Activated naive CD4-positive, alpha-beta T cell treated with anti-CD3 and anti-CD28 coated beads for 36 hours (primary cell): ENCODE results near the gene UTS2. TPM values are rescaled to one million over a fixed set of nuclear protein-coding genes. Genes with fewer than 3 reads are reported as not detected.

Source experiments
- CTCF ChIA-PET: fragments of 350-600 bp; sonication (Branson Sonifier 250); formaldehyde crosslinking; loops from one replicate; lab custom pipeline; 2021; ENCODE audit warnings: antibody characterized with exemption; lab: Charles Lee
- DNase-seq: peaks from one replicate; pipeline ENCODE4 v3.0.0-alpha.2; 2020
- H3K27ac Mint-ChIP-seq: one replicate; pipeline ENCODE4 v1.8.0; 2021; ENCODE audit warnings: mild to moderate bottlenecking, mixed read lengths
- H3K27me3 Mint-ChIP-seq: one replicate; pipeline ENCODE4 v1.8.0; 2021; ENCODE audit warnings: low read depth, mixed read lengths
- H3K36me3 Mint-ChIP-seq: one replicate; pipeline ENCODE4 v1.8.0; 2021; ENCODE audit warnings: low read depth, mixed read lengths
- H3K4me1 Mint-ChIP-seq: one replicate; pipeline ENCODE4 v1.8.0; 2021; ENCODE audit warnings: low read depth, mixed read lengths
- H3K4me3 Mint-ChIP-seq: one replicate; pipeline ENCODE4 v1.8.0; 2021; ENCODE audit warnings: mild to moderate bottlenecking, moderate library complexity, mixed read lengths
- H3K9me3 Mint-ChIP-seq: one replicate; pipeline ENCODE4 v1.8.0; 2021; ENCODE audit warnings: mixed read lengths
- intact Hi-C: fragments of 100-400 bp; cut with micrococcal nuclease; formaldehyde crosslinking; loops from one replicate; pipeline ENCODE4 v1.15.1; 2023
- total RNA-seq, 2 experiments: library from RNA; stranded (reverse); gene quantifications; one replicate each; pipeline ENCODE4 v1.2.3, GENCODE V29; 2021

Gene UTS2
- total RNA-seq, 2 experiments from 2014 or later: not detected

- no peaks in the 10 kb centered on the region for H3K4me1 Mint-ChIP-seq
- CTCF ChIA-PET: interaction anchor here (0.6 kb wide), 1 partner anchor 32 kb away, joined by 4 read pairs; no protein-coding TSS in a partner anchor
- H3K36me3 Mint-ChIP-seq: peaks cover 19% of the 10 kb centered on the region
- no peaks in the 10 kb centered on the region for H3K27me3 Mint-ChIP-seq
- H3K4me3 Mint-ChIP-seq: no peak overlapping the region
- no peak for DNase-seq
- intact Hi-C loops: no loop called here
- H3K27ac Mint-ChIP-seq: no peak overlapping the region
- no peaks in the 10 kb centered on the region for H3K9me3 Mint-ChIP-seq
These were observed 21.4 kb downstream of the UTS2 start for GRCh38 chr1:7831458-7831857.

GRCh38 chr1:7827126-7827955 is 25.5 kb downstream of the UTS2 start:
- peaks cover 13% of the 10 kb centered on the region for H3K36me3 Mint-ChIP-seq

GRCh38 chr1:7826363-7826762 is 26.5 kb downstream of the UTS2 start:
- H3K27ac Mint-ChIP-seq: no peak overlapping the region
- H3K4me3 Mint-ChIP-seq: peak overlapping the region; percentile 86
- CTCF ChIA-PET: interaction anchor here (2.1 kb wide), 1 partner anchor 78 kb away, joined by 4 read pairs; no protein-coding TSS in a partner anchor
- H3K4me1 Mint-ChIP-seq: no peaks in the 10 kb centered on the region
- H3K9me3 Mint-ChIP-seq: no peaks in the 10 kb centered on the region
- H3K27me3 Mint-ChIP-seq: no peaks in the 10 kb centered on the region
- peaks cover 19% of the 10 kb centered on the region for H3K36me3 Mint-ChIP-seq
- intact Hi-C loops: no loop called here
- no peak for DNase-seq

More at GRCh38 chr1:7827126-7827955, 25.5 kb downstream of the UTS2 start:
- DNase-seq: peak; percentile 25
- peak overlapping the region; percentile 87 for H3K27ac Mint-ChIP-seq
- no peaks in the 10 kb centered on the region for H3K9me3 Mint-ChIP-seq
- CTCF ChIA-PET: interaction anchor here (2.1 kb wide), 1 partner anchor 77 kb away, joined by 4 read pairs; no protein-coding TSS in a partner anchor
- no peaks in the 10 kb centered on the region for H3K27me3 Mint-ChIP-seq
- H3K4me1 Mint-ChIP-seq: no peaks in the 10 kb centered on the region
- peak overlapping the region; percentile 86 for H3K4me3 Mint-ChIP-seq
- intact Hi-C loops: no loop called here

GRCh38 chr1:7824701-7825100 is 28.2 kb downstream of the UTS2 start:
- CTCF ChIA-PET: interaction anchor here (1.1 kb wide), 1 partner anchor 16 kb away, joined by 4 read pairs; no protein-coding TSS in a partner anchor
- intact Hi-C loops: no loop called here
- DNase-seq: no peak
- Mint-ChIP-seq H3K9me3 (no peaks in the 10 kb centered on the region), H3K27ac (no peak overlapping the region), H3K36me3 (peaks cover 24% of the 10 kb centered on the region), H3K4me3 (no peak overlapping the region), H3K4me1 (no peaks in the 10 kb centered on the region), H3K27me3 (no peaks in the 10 kb centered on the region)

- H3K27ac Mint-ChIP-seq: no peak overlapping the region
- H3K36me3 Mint-ChIP-seq: peaks cover 20% of the 10 kb centered on the region
- H3K4me3 Mint-ChIP-seq: no peak overlapping the region
- H3K27me3 Mint-ChIP-seq: no peaks in the 10 kb centered on the region
- intact Hi-C loops: no loop called here
- CTCF ChIA-PET: interaction anchor here (1.2 kb wide), 1 partner anchor 22 kb away, joined by 3 read pairs; no protein-coding TSS in a partner anchor
- DNase-seq: no peak
- no peaks in the 10 kb centered on the region for H3K9me3 Mint-ChIP-seq
- H3K4me1 Mint-ChIP-seq: no peaks in the 10 kb centered on the region
These were observed 31.6 kb downstream of the UTS2 start for GRCh38 chr1:7821282-7821681.

- no peak for DNase-seq
- Mint-ChIP-seq H3K4me3 (no peak overlapping the region), H3K36me3 (peaks cover 31% of the 10 kb centered on the region), H3K4me1 (no peaks in the 10 kb centered on the region), H3K27me3 (no peaks in the 10 kb centered on the region), H3K9me3 (peaks cover 15% of the 10 kb centered on the region), H3K27ac (no peak overlapping the region)
- intact Hi-C loops: no loop called here
- CTCF ChIA-PET: no interaction called here
These were observed 39.0 kb downstream of the UTS2 start for GRCh38 chr1:7813677-7814373.

GRCh38 chr1:7811476-7811875 is 41.4 kb downstream of the UTS2 start:
- H3K4me1 Mint-ChIP-seq: no peaks in the 10 kb centered on the region
- DNase-seq: no peak
- H3K36me3 Mint-ChIP-seq: peaks cover 32% of the 10 kb centered on the region
- no peak overlapping the region for H3K4me3 Mint-ChIP-seq
- H3K9me3 Mint-ChIP-seq: peaks cover 15% of the 10 kb centered on the region
- no peaks in the 10 kb centered on the region for H3K27me3 Mint-ChIP-seq
- no peak overlapping the region for H3K27ac Mint-ChIP-seq
- intact Hi-C loops: no loop called here
- CTCF ChIA-PET: interaction anchor here (0.6 kb wide), 1 partner anchor 177 kb away, joined by 6 read pairs; no protein-coding TSS in a partner anchor

- DNase-seq: no peak
- Mint-ChIP-seq H3K27ac (no peak overlapping the region), H3K27me3 (no peaks in the 10 kb centered on the region), H3K4me1 (no peaks in the 10 kb centered on the region), H3K4me3 (no peak overlapping the region), H3K36me3 (peaks cover 32% of the 10 kb centered on the region), H3K9me3 (peaks cover 15% of the 10 kb centered on the region)
- CTCF ChIA-PET: no interaction called here
- intact Hi-C loops: no loop called here
These were observed 42.5 kb downstream of the UTS2 start for GRCh38 chr1:7810395-7810794.

- no peak overlapping the region for H3K27ac Mint-ChIP-seq
- no peaks in the 10 kb centered on the region for H3K27me3 Mint-ChIP-seq
- H3K36me3 Mint-ChIP-seq: peaks cover 34% of the 10 kb centered on the region
- H3K4me3 Mint-ChIP-seq: no peak overlapping the region
- no peaks in the 10 kb centered on the region for H3K4me1 Mint-ChIP-seq
- intact Hi-C loops: no loop called here
- CTCF ChIA-PET: no interaction called here
- DNase-seq: no peak
- H3K9me3 Mint-ChIP-seq: peaks cover 15% of the 10 kb centered on the region
These were observed 43.1 kb downstream of the UTS2 start for GRCh38 chr1:7809742-7810141.

GRCh38 chr1:7808253-7808844 is 44.5 kb downstream of the UTS2 start:
- no peaks in the 10 kb centered on the region for H3K4me1 Mint-ChIP-seq
- no peak for DNase-seq
- peaks cover 6% of the 10 kb centered on the region for H3K9me3 Mint-ChIP-seq
- no peak overlapping the region for H3K27ac Mint-ChIP-seq
- H3K36me3 Mint-ChIP-seq: peaks cover 26% of the 10 kb centered on the region
- no peaks in the 10 kb centered on the region for H3K27me3 Mint-ChIP-seq
- intact Hi-C loops: no loop called here
- CTCF ChIA-PET: interaction anchor here (0.7 to 1.0 kb wide), 3 partner anchors 16 to 141 kb away, joined by 3 to 4 read pairs (median 4); no protein-coding TSS in a partner anchor
- H3K4me3 Mint-ChIP-seq: no peak overlapping the region

GRCh38 chr1:7805460-7805859 is 47.4 kb downstream of the UTS2 start:
- Mint-ChIP-seq H3K27me3 (no peaks in the 10 kb centered on the region), H3K4me3 (no peak overlapping the region), H3K36me3 (peaks cover 11% of the 10 kb centered on the region), H3K27ac (no peak overlapping the region), H3K9me3 (no peaks in the 10 kb centered on the region), H3K4me1 (no peaks in the 10 kb centered on the region)
- CTCF ChIA-PET: no interaction called here
- no peak for DNase-seq
- intact Hi-C loops: no loop called here
